Right lobe of liver (tissue), 6 donors: ENCODE data around the gene LIMCH1. TPM values are rescaled to one million over a fixed set of nuclear protein-coding genes. Genes with fewer than 3 reads are reported as not detected.

Experiments
- ATAC-seq, 4 donors: fragments of 200-7000 bp; cut with Tn5 transposase; one replicate each; pipeline ENCODE4 v1.9.1; 2020; ENCODE audit warnings: mild to moderate bottlenecking in 4 of 4, moderate library complexity in 4 of 4
- DNase-seq, 3 donors: peaks; one replicate each; pipeline ENCODE4 v3.0.0-alpha.2; 2020
- H3K27ac ChIP-seq, 3 donors: fragments of 200-600 bp; one replicate each; pipeline ENCODE4 v1.8.0; 2022
- H3K27me3 ChIP-seq, 2 donors: fragments of 200-600 bp; one replicate each; pipeline ENCODE4 v1.8.0; 2022
- H3K36me3 ChIP-seq, 4 donors: fragments of 200-600 bp; sonication (generic) in 1 of 4; one replicate each; pipeline versions ENCODE4 v1.5.1 to v1.8.0; 2017 to 2022; ENCODE audit warnings: control low read depth in 1 of 4
- H3K4me1 ChIP-seq, 4 donors: fragments of 200-600 bp; sonication (generic) in 1 of 4; one replicate each; pipeline versions ENCODE4 v1.5.1 to v1.8.0; 2017 to 2022; ENCODE audit warnings: control low read depth in 1 of 4
- H3K4me3 ChIP-seq, 3 donors: fragments of 200-600 bp; one replicate each; pipeline ENCODE4 v1.8.0; 2022
- H3K9me3 ChIP-seq, 4 donors: fragments of 200-600 bp; sonication (generic) in 1 of 4; one replicate each; pipeline versions ENCODE4 v1.5.1 to v1.8.0; 2017 to 2022; ENCODE audit warnings: control low read depth in 1 of 4
- POLR2A ChIP-seq: fragments of 450-650 bp; IDR thresholded peaks from one replicate; pipeline ENCODE4 v1.6.1; 2017; ENCODE audit warnings: antibody characterized with exemption, mild to moderate bottlenecking
- WGBS: methylation state at CpG from one replicate; pipeline ENCODE4 v1.1.6; 2018; ENCODE audit warnings: low coverage, low lambda C conversion rate; ENCODE audit not compliant: insufficient coverage; ENCODE audit errors: missing lambda C conversion rate; 5-methylcytosine and 5-hydroxymethylcytosine counted together
- intact Hi-C, 2 donors: fragments of 100-400 bp; cut with DNase I; formaldehyde crosslinking; loops; one replicate each; pipeline versions ENCODE4 v1.11.2 to v1.14.1; 2022
- total RNA-seq, 6 experiments: library from RNA; depleted of rRNA in 2 of 6; stranded (reverse); fragments of >200 nt in 2 of 6; fragmentation: NEBNext Ultra II Directional in 3 of 6; extraction: Animal tissue kit (Norgen Biotek cat#: 25700) in 3 of 6; gene quantifications; one replicate each; pipeline versions ENCODE4 v1.1.0 to v1.2.4, GENCODE V29; 2016 to 2023
- TF ChIP-seq, protein P1 (sequence below), 4 donors: fragments of 200-600 bp in 3 of 4; fragments of 450-650 bp in 1 of 4; IDR thresholded peaks; one replicate each; pipeline versions ENCODE4 v1.5.1 to v1.8.0; 2016 to 2022; ENCODE audit warnings: antibody characterized with exemption in 4 of 4, mild to moderate bottlenecking in 2 of 4
- donor health status: DM: no; HTN: yes; CAD: no.
- donor health status: DM: no; HTN: no; CAD: no.
- donor health status: DM: no; HTN: no; CAD: no.
- donor health status: DM: no; HTN: yes; CAD: no.
- donor health status: DM: no; HTN: yes; CAD: no.

The LIMCH1 gene
- total RNA-seq, 6 experiments from 2014 or later, result 8.3 to 26.9 (median 12.9) TPM

- Histone ChIP-seq H3K36me3 (no peaks in the 10 kb centered on the region), H3K4me3 (no peak overlapping the region), H3K9me3 (no peaks in the 10 kb centered on the region), H3K4me1 (no peaks in the 10 kb centered on the region), H3K27me3 (no peaks in the 10 kb centered on the region), H3K27ac (peak overlapping the region in 1 of 3 donors; percentile 12)
- intact Hi-C loops, result no loop called here
- 51% methylated on average over 6 of the region's 7 CpGs for WGBS
- DNase-seq (no peak), ATAC-seq (peak in 1 of 4 donors; percentile 38)
- TF ChIP-seq, protein P1, sequence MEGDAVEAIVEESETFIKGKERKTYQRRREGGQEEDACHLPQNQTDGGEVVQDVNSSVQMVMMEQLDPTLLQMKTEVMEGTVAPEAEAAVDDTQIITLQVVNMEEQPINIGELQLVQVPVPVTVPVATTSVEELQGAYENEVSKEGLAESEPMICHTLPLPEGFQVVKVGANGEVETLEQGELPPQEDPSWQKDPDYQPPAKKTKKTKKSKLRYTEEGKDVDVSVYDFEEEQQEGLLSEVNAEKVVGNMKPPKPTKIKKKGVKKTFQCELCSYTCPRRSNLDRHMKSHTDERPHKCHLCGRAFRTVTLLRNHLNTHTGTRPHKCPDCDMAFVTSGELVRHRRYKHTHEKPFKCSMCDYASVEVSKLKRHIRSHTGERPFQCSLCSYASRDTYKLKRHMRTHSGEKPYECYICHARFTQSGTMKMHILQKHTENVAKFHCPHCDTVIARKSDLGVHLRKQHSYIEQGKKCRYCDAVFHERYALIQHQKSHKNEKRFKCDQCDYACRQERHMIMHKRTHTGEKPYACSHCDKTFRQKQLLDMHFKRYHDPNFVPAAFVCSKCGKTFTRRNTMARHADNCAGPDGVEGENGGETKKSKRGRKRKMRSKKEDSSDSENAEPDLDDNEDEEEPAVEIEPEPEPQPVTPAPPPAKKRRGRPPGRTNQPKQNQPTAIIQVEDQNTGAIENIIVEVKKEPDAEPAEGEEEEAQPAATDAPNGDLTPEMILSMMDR (IDR thresholded peaks at IDR 0.05), result no peak
- no peak for TF ChIP-seq POLR2A
Measured at GRCh38 chr4:41541687-41542094, 3.7 kb downstream of the LIMCH1 start.

DNA sequence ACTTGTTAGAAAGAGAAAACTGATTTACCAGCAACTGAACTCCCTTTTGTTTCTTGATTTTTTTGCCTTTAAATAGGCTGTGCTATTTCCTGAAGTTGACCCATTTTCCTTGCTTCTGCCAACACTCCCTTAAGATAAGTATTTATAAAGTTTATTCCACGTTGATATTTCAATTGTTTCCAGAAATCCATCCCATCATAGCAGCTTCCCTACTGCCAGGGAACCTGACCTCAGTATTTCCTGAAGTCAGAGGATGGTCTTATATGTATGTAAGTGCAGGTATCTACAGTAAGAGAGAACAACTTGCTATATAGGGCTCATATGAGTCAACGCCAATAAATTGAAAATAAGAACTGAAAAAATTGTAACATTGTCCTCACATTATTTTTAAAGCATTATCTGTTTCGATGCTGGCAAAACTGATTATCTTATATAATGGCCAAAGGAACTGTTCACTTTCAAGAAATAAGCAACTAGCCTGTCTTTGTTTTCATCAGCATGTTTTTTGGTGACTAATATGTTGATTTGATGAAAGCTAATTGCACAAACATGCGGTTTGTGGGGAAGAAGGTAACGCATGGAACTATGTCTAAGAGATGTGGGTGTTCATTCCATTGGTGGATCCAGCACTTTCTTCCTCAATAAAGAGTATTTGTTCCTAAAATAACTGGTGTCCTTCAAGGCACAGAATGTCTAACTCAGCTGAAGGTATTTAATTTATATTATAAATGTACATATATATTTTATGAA is 4.7 kb downstream of the LIMCH1 start:
- H3K4me1 ChIP-seq, result no peaks in the 10 kb centered on the region
- no peak overlapping the region for H3K27ac ChIP-seq
- no peaks in the 10 kb centered on the region for H3K27me3 ChIP-seq
- intact Hi-C loops, result no loop called here
- DNase-seq (no peak), ATAC-seq (no peak)
- TF ChIP-seq, protein P1 (IDR thresholded peaks at IDR 0.05), result no peak
- no peak for TF ChIP-seq POLR2A
- no peak overlapping the region for H3K4me3 ChIP-seq
- 49% methylated on average over 5 of the region's 5 CpGs for WGBS
- H3K9me3 ChIP-seq, result no peaks in the 10 kb centered on the region
- H3K36me3 ChIP-seq, result no peaks in the 10 kb centered on the region

DNA sequence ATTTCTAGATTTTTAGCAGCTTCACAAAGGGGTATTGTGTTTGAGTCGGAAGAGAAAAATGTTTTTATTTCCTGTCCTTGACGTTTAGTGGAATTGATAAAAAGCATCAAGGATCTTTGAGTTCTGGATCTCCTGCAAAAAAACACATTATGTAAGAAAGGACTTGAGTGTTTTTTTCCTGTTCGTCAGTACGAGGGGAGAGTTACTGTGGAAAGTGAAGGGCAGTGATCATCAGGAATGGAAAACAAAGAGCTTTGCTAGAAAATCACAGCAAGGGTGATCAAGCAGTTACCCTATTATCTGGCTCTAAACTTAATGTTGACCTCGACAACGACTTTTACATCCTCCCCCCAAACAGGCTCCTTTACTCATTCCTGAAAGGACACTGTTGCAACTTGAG is 7.3 kb downstream of the LIMCH1 start:
- 48% methylated on average over 6 of the region's 6 CpGs for WGBS
- peak in 3 of 4 donors; percentile 20 to 73 (median 54) for ATAC-seq
- Histone ChIP-seq H3K9me3 (no peaks in the 10 kb centered on the region), H3K27me3 (no peaks in the 10 kb centered on the region), H3K36me3 (no peaks in the 10 kb centered on the region), H3K4me3 (no peak overlapping the region), H3K27ac (no peak overlapping the region), H3K4me1 (peaks cover 0 to 7% (median 0%) of the 10 kb centered on the region in 4 donors)
- TF ChIP-seq, protein P1 (IDR thresholded peaks at IDR 0.05), result no peak
- TF ChIP-seq POLR2A, result no peak
- no peak for DNase-seq
- intact Hi-C loops, result no loop called here

- H3K4me1 ChIP-seq, result peaks cover 0 to 7% (median 0%) of the 10 kb centered on the region in 4 donors
- H3K27ac ChIP-seq, result no peak overlapping the region
- ATAC-seq, result no peak
- TF ChIP-seq, protein P1 (IDR thresholded peaks at IDR 0.05), result no peak
- TF ChIP-seq POLR2A, result no peak
- H3K27me3 ChIP-seq, result no peaks in the 10 kb centered on the region
- 88% methylated on average over 1 of the region's 2 CpGs for WGBS
- no peaks in the 10 kb centered on the region for H3K9me3 ChIP-seq
- no peak for DNase-seq
- H3K36me3 ChIP-seq, result no peaks in the 10 kb centered on the region
- no peak overlapping the region for H3K4me3 ChIP-seq
- intact Hi-C loops, result no loop called here
Measured at GRCh38 chr4:41546638-41547037, 8.7 kb downstream of the LIMCH1 start.
